Coronary artery (tissue), 2 donors: ENCODE measurements around the gene TAPT1.
"Not testable (repeated sequence)": the region's sequence is repeated elsewhere in the genome, so short reads cannot be mapped to it uniquely, and the experiment has no call there.

ENCODE experiments used
- DNase-seq: peaks from one replicate; pipeline ENCODE4 v3.0.0-alpha.2; 2017; ENCODE audit warnings: low spot score
- H3K27ac ChIP-seq, 2 donors: fragments of 200-600 bp; sonication (generic); one replicate each; pipeline ENCODE4 v1.5.1; 2016 to 2019
- H3K4me3 ChIP-seq: fragments of 200-600 bp; sonication (generic); 2 replicates; pipeline ENCODE4 v1.5.1; 2016; ENCODE audit warnings: mild to moderate bottlenecking, moderate library complexity
- TF ChIP-seq, protein P1 (sequence below): fragments of 200-600 bp; sonication (generic); IDR thresholded peaks from one replicate; pipeline ENCODE4 v1.5.1; 2019; ENCODE audit warnings: antibody characterized with exemption

The TAPT1 gene

DNA sequence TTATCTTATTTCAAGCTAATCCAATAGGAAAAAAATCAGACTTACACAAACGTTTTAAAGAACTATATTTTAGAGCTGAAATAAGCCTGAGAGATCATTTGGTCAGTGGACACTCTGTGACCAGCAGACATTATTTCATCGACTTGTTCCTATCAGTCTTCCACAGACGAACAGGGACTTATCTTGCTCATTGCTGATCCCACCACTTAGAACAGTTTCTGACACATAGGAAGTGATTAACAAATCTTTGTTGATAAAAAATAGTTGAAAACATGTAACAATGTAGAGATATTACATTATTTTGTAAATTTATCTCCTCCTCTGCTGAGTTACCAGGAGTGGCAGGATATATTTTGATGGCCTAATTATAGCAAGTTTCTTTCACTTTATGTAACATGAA lies 65.8 kb downstream of the TAPT1 start:
- TF ChIP-seq, protein P1, sequence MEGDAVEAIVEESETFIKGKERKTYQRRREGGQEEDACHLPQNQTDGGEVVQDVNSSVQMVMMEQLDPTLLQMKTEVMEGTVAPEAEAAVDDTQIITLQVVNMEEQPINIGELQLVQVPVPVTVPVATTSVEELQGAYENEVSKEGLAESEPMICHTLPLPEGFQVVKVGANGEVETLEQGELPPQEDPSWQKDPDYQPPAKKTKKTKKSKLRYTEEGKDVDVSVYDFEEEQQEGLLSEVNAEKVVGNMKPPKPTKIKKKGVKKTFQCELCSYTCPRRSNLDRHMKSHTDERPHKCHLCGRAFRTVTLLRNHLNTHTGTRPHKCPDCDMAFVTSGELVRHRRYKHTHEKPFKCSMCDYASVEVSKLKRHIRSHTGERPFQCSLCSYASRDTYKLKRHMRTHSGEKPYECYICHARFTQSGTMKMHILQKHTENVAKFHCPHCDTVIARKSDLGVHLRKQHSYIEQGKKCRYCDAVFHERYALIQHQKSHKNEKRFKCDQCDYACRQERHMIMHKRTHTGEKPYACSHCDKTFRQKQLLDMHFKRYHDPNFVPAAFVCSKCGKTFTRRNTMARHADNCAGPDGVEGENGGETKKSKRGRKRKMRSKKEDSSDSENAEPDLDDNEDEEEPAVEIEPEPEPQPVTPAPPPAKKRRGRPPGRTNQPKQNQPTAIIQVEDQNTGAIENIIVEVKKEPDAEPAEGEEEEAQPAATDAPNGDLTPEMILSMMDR = no peak
- no peak overlapping the region for H3K27ac ChIP-seq
- H3K4me3 ChIP-seq = no peak overlapping the region
- DNase-seq = no peak

DNA sequence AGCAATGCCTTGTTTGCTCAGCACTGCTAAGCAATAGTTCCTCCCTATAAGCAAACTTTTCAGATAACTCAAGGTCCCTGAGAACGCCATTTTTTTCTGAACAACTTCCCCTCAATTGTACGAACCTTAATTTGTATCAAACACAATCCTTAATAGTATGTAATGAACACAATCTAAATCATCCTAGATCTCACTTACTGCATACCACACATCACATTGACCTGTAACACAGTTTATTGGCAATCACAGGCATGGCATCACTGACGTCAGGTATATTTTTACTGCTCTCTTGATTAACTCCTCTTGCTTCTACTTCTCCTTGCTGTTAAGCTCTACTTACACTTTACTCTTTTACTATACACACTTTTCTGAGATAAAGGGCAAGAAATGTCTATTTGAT lies 67.0 kb downstream of the TAPT1 start:
- Histone ChIP-seq H3K27ac (no peak overlapping the region), H3K4me3 (no peak overlapping the region)
- TF ChIP-seq, protein P1 = no peak
- DNase-seq = no peak

DNA sequence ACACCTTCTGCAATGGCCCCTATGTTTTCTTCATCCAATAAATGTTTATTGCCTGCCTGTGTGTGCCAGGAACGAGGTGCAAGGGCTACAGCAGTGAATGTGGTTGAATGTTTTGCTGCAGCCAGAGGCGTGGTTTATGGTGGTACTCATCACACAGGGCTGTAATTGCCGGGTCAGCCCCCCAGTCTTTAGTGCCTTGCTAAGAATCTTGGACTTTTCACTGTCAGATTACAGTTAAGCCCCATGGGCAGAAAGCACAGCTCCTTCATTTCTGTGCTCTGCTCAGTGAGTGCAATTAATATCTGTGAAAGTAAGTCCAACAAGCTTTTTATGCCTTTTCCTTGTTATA lies 67.8 kb downstream of the TAPT1 start:
- no peak for DNase-seq
- TF ChIP-seq, protein P1 = no peak
- Histone ChIP-seq H3K4me3 (no peak overlapping the region), H3K27ac (no peak overlapping the region)

DNA sequence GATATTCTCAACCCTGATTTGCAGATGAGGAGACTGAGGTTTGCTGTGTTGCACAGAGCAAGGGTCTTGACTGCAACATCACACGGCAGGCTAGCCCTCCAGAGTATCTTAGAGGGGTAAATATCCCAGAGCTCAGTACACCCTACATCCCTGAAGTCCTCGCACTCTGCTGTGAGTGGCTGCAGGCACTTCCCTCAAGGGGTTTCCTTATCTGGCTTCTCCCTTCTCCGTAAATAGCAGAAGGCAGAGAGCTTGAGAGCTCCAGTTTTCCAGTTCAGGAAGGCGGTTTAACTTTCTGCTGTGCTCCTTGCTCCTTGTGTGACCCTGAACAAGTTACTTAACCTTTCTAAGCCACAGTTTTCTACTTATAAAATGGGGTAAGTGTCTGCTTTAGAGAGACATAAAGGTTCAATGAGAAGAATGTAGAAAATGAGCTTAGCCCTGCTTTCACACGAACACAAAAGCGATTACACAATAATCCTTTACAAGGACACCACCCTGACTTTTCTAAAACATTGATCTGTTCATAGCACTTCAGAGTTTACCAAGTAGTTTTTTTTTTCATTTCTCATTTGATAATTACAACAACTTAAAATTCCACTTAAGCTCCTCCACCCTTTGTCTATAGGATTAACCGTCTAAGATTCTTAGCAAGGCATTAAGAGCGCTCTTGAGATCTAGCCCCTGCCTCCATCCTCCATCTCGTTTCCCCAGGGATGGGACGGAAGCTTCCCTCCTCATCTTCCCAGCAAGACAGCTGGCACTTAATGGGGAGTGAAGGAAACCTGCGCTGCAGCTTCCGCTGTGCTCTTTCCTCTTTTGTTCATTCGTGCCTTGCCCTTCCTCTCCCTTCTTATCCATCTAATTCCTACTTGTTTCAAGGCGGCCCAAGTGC lies 68.4 kb downstream of the TAPT1 start:
- Histone ChIP-seq H3K4me3 (no peak overlapping the region), H3K27ac (no peak overlapping the region)
- TF ChIP-seq, protein P1 = no peak
- no peak for DNase-seq

DNA sequence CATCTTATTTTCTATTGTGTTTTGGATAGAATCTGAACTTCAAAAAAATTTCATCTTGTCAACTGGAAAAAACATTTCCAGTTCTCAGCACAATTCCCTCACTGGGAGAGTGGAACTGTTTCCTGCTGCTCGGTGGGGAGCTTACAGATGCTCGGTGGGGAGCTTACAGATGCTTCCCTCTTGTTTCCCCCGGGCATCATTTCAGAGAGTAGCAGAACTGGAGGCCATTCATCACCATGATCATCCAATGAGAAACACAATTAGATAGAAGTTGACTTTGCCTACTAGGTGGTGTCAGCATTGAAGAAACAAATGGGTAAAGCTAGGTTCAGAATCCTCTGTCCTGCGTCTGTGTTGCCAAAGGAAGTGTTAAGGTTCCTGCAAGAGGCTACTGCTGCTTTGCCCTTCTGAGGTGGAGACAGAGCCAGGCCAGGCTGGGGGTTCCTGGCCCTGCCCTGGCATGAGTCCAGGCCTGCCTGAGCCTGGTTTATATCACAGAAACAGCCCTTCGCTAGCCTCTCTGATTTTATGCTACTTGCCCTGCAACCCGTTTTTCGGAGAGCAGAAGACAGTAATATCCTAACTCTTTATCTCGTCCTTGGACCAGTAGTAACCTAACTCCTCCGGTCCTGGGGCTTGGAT lies 70.6 kb downstream of the TAPT1 start:
- no peak for DNase-seq
- TF ChIP-seq, protein P1 = no peak
- Histone ChIP-seq H3K4me3 (no peak overlapping the region), H3K27ac (no peak overlapping the region)

DNA sequence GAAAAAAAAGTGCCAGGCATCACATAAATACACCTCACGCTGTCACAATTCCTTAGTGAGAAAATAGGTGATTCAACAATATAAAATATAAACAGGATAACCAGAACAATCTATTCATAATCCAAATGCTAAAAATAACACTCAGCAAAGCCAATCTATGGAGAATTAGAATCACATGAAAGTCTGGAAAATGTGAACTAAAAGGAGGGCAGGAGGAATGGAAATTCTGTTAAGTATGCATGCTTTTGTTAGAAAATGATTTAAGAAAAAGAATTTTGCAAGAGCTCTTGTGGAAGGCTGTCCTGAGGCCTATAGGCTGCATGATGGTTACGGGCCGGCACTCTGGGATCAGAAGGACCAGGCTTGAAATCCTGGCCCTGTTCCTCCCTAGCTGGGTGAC lies 71.8 kb downstream of the TAPT1 start:
- DNase-seq = no peak
- TF ChIP-seq, protein P1 = no peak
- no peak overlapping the region for H3K27ac ChIP-seq
- no peak overlapping the region for H3K4me3 ChIP-seq

DNA sequence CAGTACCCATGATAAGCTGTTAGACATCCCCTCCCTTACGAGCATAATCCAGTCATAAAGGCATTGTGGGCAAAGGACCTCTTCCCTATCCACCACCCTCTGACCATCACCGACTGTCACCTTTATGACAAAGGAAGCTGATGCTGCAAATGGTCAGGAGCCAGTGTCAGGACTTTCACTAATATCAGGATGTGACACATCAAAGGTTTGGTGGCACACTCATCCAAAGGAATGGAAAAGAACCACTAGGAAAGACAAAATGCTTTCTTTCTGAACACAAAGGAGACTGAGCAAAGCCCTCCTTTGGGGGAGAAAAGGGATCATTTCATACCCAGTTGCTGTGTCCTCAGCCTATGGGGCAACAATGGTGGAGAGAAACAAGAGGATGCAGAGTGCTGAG lies 75.6 kb downstream of the TAPT1 start:
- Histone ChIP-seq H3K4me3 (no peak overlapping the region), H3K27ac (no peak overlapping the region)
- DNase-seq = no peak
- TF ChIP-seq, protein P1 = no peak

DNA sequence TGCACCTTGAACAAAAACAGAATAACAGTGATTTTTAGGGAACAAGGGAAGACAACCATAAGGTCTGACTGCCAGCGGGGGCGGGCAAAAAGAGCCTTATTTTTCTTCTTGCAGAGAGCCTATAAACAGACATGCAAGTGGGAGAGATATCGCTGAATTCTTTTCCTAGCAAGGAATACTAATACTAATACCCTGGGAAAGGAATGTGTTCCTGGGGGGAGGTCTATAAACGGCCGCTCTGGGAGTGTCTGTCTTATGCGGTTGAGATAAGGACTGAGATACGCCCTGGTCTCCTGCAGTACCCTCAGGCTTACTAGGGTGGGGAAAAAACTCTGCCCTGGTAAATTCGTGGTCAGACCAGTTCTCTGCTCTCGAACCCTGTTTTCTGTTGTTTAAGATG lies 81.4 kb downstream of the TAPT1 start:
- not testable (repeated sequence) for H3K27ac ChIP-seq, DNase-seq, H3K4me3 ChIP-seq
